ENCODE data around the gene FHAD1. TPM values are rescaled to one million over a fixed set of nuclear protein-coding genes. Genes with fewer than 3 reads are reported as not detected.

Gene FHAD1
- total and polyA plus RNA-seq, 9 of the 15 experiments (the other 6 are each of a cell fraction or from before 2014, with no cell fraction given): 0.32 to 2.1 (median 1.5) TPM; not detected in 1

DNA sequence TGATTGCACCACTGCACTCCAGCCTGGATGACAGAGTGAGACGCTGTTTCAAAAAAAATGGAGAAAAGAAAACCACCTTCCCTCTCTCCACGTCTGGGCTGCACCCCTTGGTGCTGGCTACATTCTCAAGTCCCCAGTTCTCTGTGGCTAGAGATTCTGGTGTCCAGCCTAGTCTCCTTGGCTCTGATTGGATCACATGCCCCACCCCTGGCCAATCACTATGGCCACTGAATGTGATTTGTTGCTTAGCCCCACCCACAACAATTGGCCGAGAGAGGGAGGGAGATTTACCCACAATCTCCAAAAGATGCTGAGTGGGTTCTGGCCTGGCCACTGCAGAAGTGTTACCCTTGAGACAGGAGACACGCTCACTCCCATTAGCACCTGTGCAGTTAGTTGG lies 39.4 kb downstream of the FHAD1 start:
- H3K9me3 ChIP-seq (replicated peaks; ENCODE audit: control insufficient read depth, insufficient read depth, low read depth, low read length): no peaks in the 10 kb centered on the region; the same call in 1 of the 2 replicates
- no peak overlapping the region for H3K9ac ChIP-seq (ENCODE audit: insufficient read depth in 1 of 2, low read depth in 2 of 2, low read length in 2 of 2)
- no peak overlapping the region for H3K4me3 ChIP-seq
- H4K20me1 ChIP-seq (replicated peaks; ENCODE audit: control insufficient read depth, insufficient read depth, low read length): no peaks in the 10 kb centered on the region; the same call in 1 of the 2 replicates
- no peaks in the 10 kb centered on the region for H3K9me1 ChIP-seq (ENCODE audit: control insufficient read depth, insufficient read depth, low read length)
- 3% methylated on average over 4 of the region's 4 CpGs for WGBS (ENCODE audit: insufficient coverage, low coverage, missing lambda C conversion rate)
- intact Hi-C loops (cut with micrococcal nuclease): no loop called here
- no peak overlapping the region for H3K4me2 ChIP-seq (ENCODE audit: insufficient read depth, low read length)
- no peaks in the 10 kb centered on the region for H3K79me2 ChIP-seq (ENCODE audit: control insufficient read depth, insufficient read depth, low read length)
- CTCF ChIA-PET (ENCODE audit: low intra/inter-chr PET ratio): no interaction called here
- FAIRE-seq (no peak), DNase-seq (ENCODE audit: extremely low read depth in 1 of 4, low spot score in 3 of 4) (peak in 3 of 4 experiments; percentile 28 to 42 (median 33)), ATAC-seq (peak; percentile 59; the same call in 1 of the 3 replicates)
- peaks cover 12 to 37% of the 10 kb centered on the region in 2 experiments; a peak in 3 of 5 replicates for H3K27me3 ChIP-seq (ENCODE audit: control insufficient read depth in 2 of 2, insufficient read depth in 2 of 2, low read length in 2 of 2)
- no TSS peak for BruUV-seq (replicated peaks)
- peaks cover 0 to 5% of the 10 kb centered on the region in 2 experiments; a peak in 4 of 5 replicates for H3K4me1 ChIP-seq (replicated peaks in 1 of 2; ENCODE audit: control insufficient read depth in 2 of 2, insufficient read depth in 2 of 2, low read length in 2 of 2)
- no peak overlapping the region for H2AFZ ChIP-seq (ENCODE audit: low read depth, low read length)
- POLR2A ChIA-PET: no interaction called here
- no peaks in the 10 kb centered on the region for H3K36me3 ChIP-seq (ENCODE audit: control insufficient read depth, insufficient read depth, low read length)
- TF ChIP-seq, protein P1, sequence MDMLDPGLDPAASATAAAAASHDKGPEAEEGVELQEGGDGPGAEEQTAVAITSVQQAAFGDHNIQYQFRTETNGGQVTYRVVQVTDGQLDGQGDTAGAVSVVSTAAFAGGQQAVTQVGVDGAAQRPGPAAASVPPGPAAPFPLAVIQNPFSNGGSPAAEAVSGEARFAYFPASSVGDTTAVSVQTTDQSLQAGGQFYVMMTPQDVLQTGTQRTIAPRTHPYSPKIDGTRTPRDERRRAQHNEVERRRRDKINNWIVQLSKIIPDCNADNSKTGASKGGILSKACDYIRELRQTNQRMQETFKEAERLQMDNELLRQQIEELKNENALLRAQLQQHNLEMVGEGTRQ (CRISPR knock-in tag; IDR thresholded peaks at IDR 0.05): peak; percentile 41; the same call in 1 of the 2 replicates
- TF ChIP-seq ZSCAN29 (IDR thresholded peaks at IDR 0.05) (no peak), ETV6 (IDR thresholded peaks at IDR 0.05; ENCODE audit: borderline replicate concordance in 1 of 2, low read depth in 2 of 2, low read length in 1 of 2) (no peak), ETV6 (CRISPR knock-in tag; IDR thresholded peaks at IDR 0.05; ENCODE audit: borderline replicate concordance) (no peak), CBX5 (IDR thresholded peaks at IDR 0.05; ENCODE audit: borderline replicate concordance, low read depth) (no peak), MCM5 (IDR thresholded peaks at IDR 0.05; ENCODE audit: low read depth) (no peak), RHOXF2B (CRISPR knock-in tag; conservative IDR thresholded peaks at IDR 0.05) (no peak), NFYB (IDR thresholded peaks at IDR 0.05; ENCODE audit: extremely low read depth, insufficient read length) (peak; percentile 17)
- TF ChIP-seq, protein P2, sequence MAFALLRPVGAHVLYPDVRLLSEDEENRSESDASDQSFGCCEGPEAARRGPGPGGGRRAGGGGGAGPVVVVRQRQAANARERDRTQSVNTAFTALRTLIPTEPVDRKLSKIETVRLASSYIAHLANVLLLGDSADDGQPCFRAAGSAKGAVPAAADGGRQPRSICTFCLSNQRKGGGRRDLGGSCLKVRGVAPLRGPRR (CRISPR knock-in tag; IDR thresholded peaks at IDR 0.05): no peak
- TF ChIP-seq, protein P3, sequence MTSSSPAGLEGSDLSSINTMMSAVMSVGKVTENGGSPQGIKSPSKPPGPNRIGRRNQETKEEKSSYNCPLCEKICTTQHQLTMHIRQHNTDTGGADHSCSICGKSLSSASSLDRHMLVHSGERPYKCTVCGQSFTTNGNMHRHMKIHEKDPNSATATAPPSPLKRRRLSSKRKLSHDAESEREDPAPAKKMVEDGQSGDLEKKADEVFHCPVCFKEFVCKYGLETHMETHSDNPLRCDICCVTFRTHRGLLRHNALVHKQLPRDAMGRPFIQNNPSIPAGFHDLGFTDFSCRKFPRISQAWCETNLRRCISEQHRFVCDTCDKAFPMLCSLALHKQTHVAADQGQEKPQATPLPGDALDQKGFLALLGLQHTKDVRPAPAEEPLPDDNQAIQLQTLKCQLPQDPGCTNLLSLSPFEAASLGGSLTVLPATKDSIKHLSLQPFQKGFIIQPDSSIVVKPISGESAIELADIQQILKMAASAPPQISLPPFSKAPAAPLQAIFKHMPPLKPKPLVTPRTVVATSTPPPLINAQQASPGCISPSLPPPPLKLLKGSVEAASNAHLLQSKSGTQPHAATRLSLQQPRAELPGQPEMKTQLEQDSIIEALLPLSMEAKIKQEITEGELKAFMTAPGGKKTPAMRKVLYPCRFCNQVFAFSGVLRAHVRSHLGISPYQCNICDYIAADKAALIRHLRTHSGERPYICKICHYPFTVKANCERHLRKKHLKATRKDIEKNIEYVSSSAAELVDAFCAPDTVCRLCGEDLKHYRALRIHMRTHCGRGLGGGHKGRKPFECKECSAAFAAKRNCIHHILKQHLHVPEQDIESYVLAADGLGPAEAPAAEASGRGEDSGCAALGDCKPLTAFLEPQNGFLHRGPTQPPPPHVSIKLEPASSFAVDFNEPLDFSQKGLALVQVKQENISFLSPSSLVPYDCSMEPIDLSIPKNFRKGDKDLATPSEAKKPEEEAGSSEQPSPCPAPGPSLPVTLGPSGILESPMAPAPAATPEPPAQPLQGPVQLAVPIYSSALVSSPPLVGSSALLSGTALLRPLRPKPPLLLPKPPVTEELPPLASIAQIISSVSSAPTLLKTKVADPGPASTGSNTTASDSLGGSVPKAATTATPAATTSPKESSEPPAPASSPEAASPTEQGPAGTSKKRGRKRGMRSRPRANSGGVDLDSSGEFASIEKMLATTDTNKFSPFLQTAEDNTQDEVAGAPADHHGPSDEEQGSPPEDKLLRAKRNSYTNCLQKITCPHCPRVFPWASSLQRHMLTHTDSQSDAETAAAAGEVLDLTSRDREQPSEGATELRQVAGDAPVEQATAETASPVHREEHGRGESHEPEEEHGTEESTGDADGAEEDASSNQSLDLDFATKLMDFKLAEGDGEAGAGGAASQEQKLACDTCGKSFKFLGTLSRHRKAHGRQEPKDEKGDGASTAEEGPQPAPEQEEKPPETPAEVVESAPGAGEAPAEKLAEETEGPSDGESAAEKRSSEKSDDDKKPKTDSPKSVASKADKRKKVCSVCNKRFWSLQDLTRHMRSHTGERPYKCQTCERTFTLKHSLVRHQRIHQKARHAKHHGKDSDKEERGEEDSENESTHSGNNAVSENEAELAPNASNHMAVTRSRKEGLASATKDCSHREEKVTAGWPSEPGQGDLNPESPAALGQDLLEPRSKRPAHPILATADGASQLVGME (CRISPR knock-in tag; IDR thresholded peaks at IDR 0.05): no peak
- no peak overlapping the region for H3K27ac ChIP-seq (ENCODE audit: extremely low read depth, low read depth, low read length)
- in situ Hi-C loops (cut with MboI): no loop called here

All from K562 (cell line).